OCI-LY3 (cell line): Measurements from ENCODE around the gene PKN3.

Experiments used
- H2AFZ ChIP-seq: fragments of 200-600, 300-600 bp; shearing (Covaris generic); 2 replicates; pipeline ENCODE4 v1.6.0; 2014; ENCODE audit warnings: antibody characterized with exemption, low read depth, low read length
- H3K27ac ChIP-seq: fragments of 200-600, 300-600 bp; sonication (generic); 2 replicates; pipeline ENCODE4 v1.5.1; 2014; ENCODE audit warnings: mild to moderate bottlenecking, low read length, moderate library complexity, mixed read lengths
- H3K27me3 ChIP-seq: fragments of 200-600, 300-600 bp; sonication (generic); 2 replicates; pipeline ENCODE4 v1.6.1; 2014; ENCODE audit warnings: low read depth, low read length, mixed read lengths
- H3K36me3 ChIP-seq: fragments of 200-600, 300-600 bp; sonication (generic); replicated peaks from 2 replicates; pipeline ENCODE3; 2014; ENCODE audit warnings: low read depth, low read length, mixed read lengths
- H3K4me1 ChIP-seq: fragments of 300-600, 200-600 bp; sonication (generic); 2 replicates; pipeline ENCODE4 v1.6.1; 2014; ENCODE audit warnings: low read length, mixed read lengths
- H3K4me2 ChIP-seq: fragments of 200-600, 300-600 bp; sonication (generic); 2 replicates; pipeline ENCODE4 v1.6.1; 2014; ENCODE audit warnings: low read length, mixed read lengths
- H3K4me3 ChIP-seq: fragments of 300-600, 200-600 bp; sonication (generic); 2 replicates; pipeline ENCODE4 v1.5.1; 2014; ENCODE audit warnings: antibody characterized with exemption, mild to moderate bottlenecking, low read length, moderate library complexity
- H3K79me2 ChIP-seq: fragments of 300-600, 200-600 bp; shearing (Covaris generic); 2 replicates; pipeline ENCODE4 v1.6.1; 2014; ENCODE audit warnings: mild to moderate bottlenecking, low read length, mixed read lengths
- H3K9ac ChIP-seq: fragments of 300-600, 200-600 bp; shearing (Covaris generic); 2 replicates; pipeline ENCODE4 v1.6.0; 2014; ENCODE audit warnings: mild to moderate bottlenecking, low read length, moderate library complexity
- H3K9me3 ChIP-seq: fragments of 200-600, 300-600 bp; shearing (Covaris generic); 2 replicates; pipeline ENCODE4 v1.6.1; 2014; ENCODE audit warnings: low read length, mixed read lengths; ENCODE audit not compliant: insufficient read depth
- H4K20me1 ChIP-seq: fragments of 200-600, 300-600 bp; sonication (generic); 2 replicates; pipeline ENCODE4 v1.6.1; 2016; ENCODE audit warnings: low read length, mixed read lengths; ENCODE audit not compliant: insufficient read depth
- CTCF ChIP-seq: fragments of 200-600, 300-600 bp; sonication (generic); IDR thresholded peaks from 2 replicates; pipeline ENCODE4 v1.5.1; 2014; ENCODE audit warnings: antibody characterized with exemption, low read length, low read depth
- EZH2phosphoT487 ChIP-seq: fragments of 200-600 bp; shearing (Covaris generic); IDR thresholded peaks from 2 replicates; pipeline ENCODE4 v1.6.1; 2018; ENCODE audit warnings: antibody characterized with exemption, mixed run types, low read depth

PKN3 gene

GRCh38 chr9:128713941-128714573, 11.8 kb downstream of the PKN3 start:
- H3K27ac ChIP-seq = no peak overlapping the region
- H3K79me2 ChIP-seq = no peaks in the 10 kb centered on the region
- no peak overlapping the region for H3K4me3 ChIP-seq
- no peaks in the 10 kb centered on the region for H4K20me1 ChIP-seq
- H3K9ac ChIP-seq = no peak overlapping the region
- no peak overlapping the region for H2AFZ ChIP-seq
- H3K4me2 ChIP-seq = no peak overlapping the region
- no peaks in the 10 kb centered on the region for H3K4me1 ChIP-seq
- H3K27me3 ChIP-seq = no peaks in the 10 kb centered on the region
- H3K36me3 ChIP-seq = peaks cover 4% of the 10 kb centered on the region
- TF ChIP-seq EZH2phosphoT487 = no peak
- no peak for TF ChIP-seq CTCF
- H3K9me3 ChIP-seq = no peaks in the 10 kb centered on the region

GRCh38 chr9:128714586-128715435, 12.5 kb downstream of the PKN3 start:
- H3K27me3 ChIP-seq = no peaks in the 10 kb centered on the region
- TF ChIP-seq EZH2phosphoT487 (no peak), CTCF (no peak)
- H3K79me2 ChIP-seq = no peaks in the 10 kb centered on the region
- H4K20me1 ChIP-seq = no peaks in the 10 kb centered on the region
- H3K36me3 ChIP-seq = peaks cover 4% of the 10 kb centered on the region
- no peak overlapping the region for H3K27ac ChIP-seq
- no peak overlapping the region for H3K9ac ChIP-seq
- H3K4me3 ChIP-seq = no peak overlapping the region
- no peaks in the 10 kb centered on the region for H3K9me3 ChIP-seq
- no peak overlapping the region for H2AFZ ChIP-seq
- H3K4me2 ChIP-seq = no peak overlapping the region
- no peaks in the 10 kb centered on the region for H3K4me1 ChIP-seq

GRCh38 chr9:128715436-128715750, 13.1 kb downstream of the PKN3 start:
- Histone ChIP-seq H3K4me2 (no peak overlapping the region), H2AFZ (no peak overlapping the region), H3K27ac (no peak overlapping the region), H3K36me3 (peaks cover 5% of the 10 kb centered on the region), H3K4me1 (no peaks in the 10 kb centered on the region), H3K4me3 (no peak overlapping the region), H3K79me2 (no peaks in the 10 kb centered on the region), H3K9ac (no peak overlapping the region), H3K27me3 (no peaks in the 10 kb centered on the region), H4K20me1 (no peaks in the 10 kb centered on the region), H3K9me3 (no peaks in the 10 kb centered on the region)
- no peak for TF ChIP-seq CTCF
- TF ChIP-seq EZH2phosphoT487 = no peak

GRCh38 chr9:128716581-128717254, 14.4 kb downstream of the PKN3 start:
- H3K4me2 ChIP-seq = no peak overlapping the region
- no peaks in the 10 kb centered on the region for H3K79me2 ChIP-seq
- no peaks in the 10 kb centered on the region for H4K20me1 ChIP-seq
- H3K27me3 ChIP-seq = no peaks in the 10 kb centered on the region
- peaks cover 7% of the 10 kb centered on the region for H3K36me3 ChIP-seq
- H3K4me3 ChIP-seq = no peak overlapping the region
- TF ChIP-seq CTCF (no peak), EZH2phosphoT487 (no peak)
- no peaks in the 10 kb centered on the region for H3K4me1 ChIP-seq
- no peak overlapping the region for H3K9ac ChIP-seq
- no peak overlapping the region for H3K27ac ChIP-seq
- H3K9me3 ChIP-seq = no peaks in the 10 kb centered on the region
- H2AFZ ChIP-seq = no peak overlapping the region
